Duodenal mucosa (tissue), 2 donors: ENCODE data around the gene PGAP1.

Experiments
- H3K27ac ChIP-seq: one replicate; pipeline ENCODE4 v1.7.0; 2013; ENCODE audit warnings: low read depth, low read length
- H3K27me3 ChIP-seq, 2 donors: one replicate each; pipeline ENCODE4 v1.7.0; 2013; ENCODE audit warnings: low read length in 2 of 2, control low read depth in 1 of 2; ENCODE audit not compliant: insufficient read depth in 2 of 2, control insufficient read depth in 1 of 2
- H3K36me3 ChIP-seq, 2 donors: one replicate each; pipeline ENCODE4 v1.7.0; 2013; ENCODE audit warnings: low read length in 2 of 2, control low read depth in 1 of 2; ENCODE audit not compliant: insufficient read depth in 2 of 2, control insufficient read depth in 1 of 2
- H3K4me1 ChIP-seq, 2 donors: one replicate each; pipeline ENCODE4 v1.7.0; 2013; ENCODE audit warnings: low read length in 2 of 2, control low read depth in 1 of 2; ENCODE audit not compliant: insufficient read depth in 2 of 2, control insufficient read depth in 1 of 2
- H3K4me3 ChIP-seq, 2 donors: one replicate each; pipeline ENCODE4 v1.7.0; 2013; ENCODE audit warnings: low read length in 2 of 2, low read depth in 1 of 2
- H3K9ac ChIP-seq, 2 donors: one replicate each; pipeline ENCODE4 v1.7.0; 2013; ENCODE audit warnings: low read length in 2 of 2, low read depth in 1 of 2
- H3K9me3 ChIP-seq, 2 donors: one replicate each; pipeline ENCODE4 v1.7.0; 2013; ENCODE audit warnings: low read length in 2 of 2, control low read depth in 1 of 2; ENCODE audit not compliant: control insufficient read depth in 1 of 2

The PGAP1 gene

GRCh38 chr2:196963961-196964360 is 37.5 kb upstream of the PGAP1 start:
- Histone ChIP-seq H3K27me3 (no peaks in the 10 kb centered on the region), H3K4me3 (no peak overlapping the region), H3K4me1 (peaks cover 2 to 9% of the 10 kb centered on the region in 2 donors), H3K36me3 (no peaks in the 10 kb centered on the region), H3K27ac (no peak overlapping the region), H3K9ac (no peak overlapping the region), H3K9me3 (no peaks in the 10 kb centered on the region)

GRCh38 chr2:196963043-196963442 is 36.5 kb upstream of the PGAP1 start:
- Histone ChIP-seq H3K27me3 (no peaks in the 10 kb centered on the region), H3K27ac (no peak overlapping the region), H3K9ac (no peak overlapping the region), H3K4me3 (no peak overlapping the region), H3K36me3 (no peaks in the 10 kb centered on the region), H3K4me1 (peaks cover 0 to 9% of the 10 kb centered on the region in 2 donors), H3K9me3 (no peaks in the 10 kb centered on the region)

- no peaks in the 10 kb centered on the region for H3K9me3 ChIP-seq
- H3K27me3 ChIP-seq, result no peaks in the 10 kb centered on the region
- H3K4me1 ChIP-seq, result peaks cover 0 to 9% of the 10 kb centered on the region in 2 donors
- no peak overlapping the region for H3K4me3 ChIP-seq
- H3K9ac ChIP-seq, result no peak overlapping the region
- no peaks in the 10 kb centered on the region for H3K36me3 ChIP-seq
- H3K27ac ChIP-seq, result no peak overlapping the region
Measured at GRCh38 chr2:196962325-196962724, 35.8 kb upstream of the PGAP1 start.

GRCh38 chr2:196961889-196962288 is 35.4 kb upstream of the PGAP1 start:
- peaks cover 0 to 9% of the 10 kb centered on the region in 2 donors for H3K4me1 ChIP-seq
- H3K9me3 ChIP-seq, result no peaks in the 10 kb centered on the region
- no peak overlapping the region for H3K4me3 ChIP-seq
- H3K36me3 ChIP-seq, result no peaks in the 10 kb centered on the region
- H3K27me3 ChIP-seq, result no peaks in the 10 kb centered on the region
- no peak overlapping the region for H3K9ac ChIP-seq
- H3K27ac ChIP-seq, result no peak overlapping the region

DNA sequence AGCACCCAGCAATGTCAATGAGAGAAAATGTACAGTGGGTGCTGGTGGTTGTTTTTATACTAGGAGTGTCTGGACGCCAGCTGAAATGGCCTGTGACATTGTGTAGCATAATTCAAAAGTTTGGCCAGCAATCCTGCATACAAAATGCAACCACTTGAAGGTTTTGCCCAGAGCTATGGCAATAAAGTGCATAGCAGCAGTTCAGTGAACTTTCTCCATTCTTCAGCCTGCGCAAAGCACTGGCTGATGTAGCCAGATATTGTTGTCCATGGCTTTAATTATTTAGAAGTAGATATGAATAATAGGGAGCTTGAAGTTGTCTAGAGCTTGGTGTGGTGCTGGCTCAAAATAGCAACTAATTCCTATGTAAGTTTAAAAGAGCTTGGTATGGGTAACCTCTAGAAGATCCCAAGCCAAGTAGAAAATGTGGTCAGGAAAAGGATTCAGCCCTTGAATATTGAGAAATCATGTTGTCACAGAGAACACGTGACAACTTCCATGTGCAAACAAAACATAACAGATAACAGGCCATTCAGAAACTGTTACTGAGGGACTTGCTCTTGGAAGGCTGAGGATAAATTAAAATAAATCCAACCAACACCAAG is 33.3 kb upstream of the PGAP1 start:
- Histone ChIP-seq H3K9me3 (no peaks in the 10 kb centered on the region), H3K4me3 (no peak overlapping the region), H3K9ac (no peak overlapping the region), H3K36me3 (no peaks in the 10 kb centered on the region), H3K27ac (no peak overlapping the region), H3K27me3 (no peaks in the 10 kb centered on the region), H3K4me1 (peaks cover 0 to 5% of the 10 kb centered on the region in 2 donors)

GRCh38 chr2:196959281-196959680 is 32.8 kb upstream of the PGAP1 start:
- Histone ChIP-seq H3K27ac (no peak overlapping the region), H3K4me1 (peaks cover 0 to 5% of the 10 kb centered on the region in 2 donors)

GRCh38 chr2:196957881-196958525 is 31.5 kb upstream of the PGAP1 start:
- Histone ChIP-seq H3K4me1 (no peaks in the 10 kb centered on the region), H3K36me3 (no peaks in the 10 kb centered on the region), H3K9ac (no peak overlapping the region), H3K27me3 (no peaks in the 10 kb centered on the region), H3K27ac (no peak overlapping the region), H3K4me3 (no peak overlapping the region), H3K9me3 (no peaks in the 10 kb centered on the region)

More at GRCh38 chr2:196959281-196959680, 32.8 kb upstream of the PGAP1 start:
- Histone ChIP-seq H3K36me3 (no peaks in the 10 kb centered on the region), H3K4me3 (no peak overlapping the region), H3K9ac (no peak overlapping the region), H3K9me3 (no peaks in the 10 kb centered on the region), H3K27me3 (no peaks in the 10 kb centered on the region)

DNA sequence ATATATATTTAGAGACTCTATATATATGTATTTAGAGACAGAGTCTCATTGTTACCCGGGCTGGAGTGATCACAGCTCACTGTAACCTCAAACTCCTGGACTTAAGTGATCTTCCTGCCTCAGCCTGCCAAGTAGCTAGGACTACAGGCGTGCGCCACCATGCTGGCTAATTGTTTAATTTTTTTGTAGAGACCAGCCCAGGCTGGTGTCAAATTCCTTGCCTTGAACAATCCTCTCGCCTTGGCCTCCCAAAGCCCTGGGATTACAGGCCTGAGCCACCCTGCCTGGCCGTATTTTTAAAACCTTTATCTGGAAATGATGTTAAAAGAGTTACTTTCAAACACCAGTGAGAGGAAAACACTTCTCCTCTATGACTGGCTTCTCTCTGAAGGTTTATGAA is 30.9 kb upstream of the PGAP1 start:
- Histone ChIP-seq H3K4me3 (no peak overlapping the region), H3K9me3 (no peaks in the 10 kb centered on the region), H3K9ac (no peak overlapping the region), H3K36me3 (no peaks in the 10 kb centered on the region), H3K4me1 (no peaks in the 10 kb centered on the region), H3K27me3 (no peaks in the 10 kb centered on the region), H3K27ac (no peak overlapping the region)

- Histone ChIP-seq H3K9me3 (no peaks in the 10 kb centered on the region), H3K4me1 (no peaks in the 10 kb centered on the region), H3K9ac (no peak overlapping the region), H3K36me3 (no peaks in the 10 kb centered on the region), H3K4me3 (no peak overlapping the region), H3K27ac (no peak overlapping the region), H3K27me3 (no peaks in the 10 kb centered on the region)
Measured at GRCh38 chr2:196956069-196956468, 29.6 kb upstream of the PGAP1 start.

GRCh38 chr2:196955036-196955435 is 28.5 kb upstream of the PGAP1 start:
- H3K27ac ChIP-seq, result no peak overlapping the region
- H3K9me3 ChIP-seq, result no peaks in the 10 kb centered on the region
- no peak overlapping the region for H3K9ac ChIP-seq
- no peaks in the 10 kb centered on the region for H3K36me3 ChIP-seq
- no peaks in the 10 kb centered on the region for H3K27me3 ChIP-seq
- H3K4me3 ChIP-seq, result no peak overlapping the region
- H3K4me1 ChIP-seq, result no peaks in the 10 kb centered on the region
